HG03460 (cell line): ENCODE measurements around the gene FAM217B.
A peak's percentile ranks its signal among the peaks of the same experiment; 100 is the strongest.
"Not testable (repeated sequence)": the region's sequence is repeated elsewhere in the genome, so short reads cannot be mapped to it uniquely, and the experiment has no call there.

Experiments
- ATAC-seq: cut with Tn5 transposase; IDR thresholded peaks from one replicate; pipeline ENCODE4 v1.9.1; 2021; ENCODE audit not compliant: unreplicated experiment

Gene FAM217B

GRCh38 chr20:59938696-59939051 lies 1.5 kb upstream of the FAM217B start:
- no peak for ATAC-seq

GRCh38 chr20:59939052-59939878 lies 924 bp upstream of the FAM217B start:
- no peak for ATAC-seq

DNA sequence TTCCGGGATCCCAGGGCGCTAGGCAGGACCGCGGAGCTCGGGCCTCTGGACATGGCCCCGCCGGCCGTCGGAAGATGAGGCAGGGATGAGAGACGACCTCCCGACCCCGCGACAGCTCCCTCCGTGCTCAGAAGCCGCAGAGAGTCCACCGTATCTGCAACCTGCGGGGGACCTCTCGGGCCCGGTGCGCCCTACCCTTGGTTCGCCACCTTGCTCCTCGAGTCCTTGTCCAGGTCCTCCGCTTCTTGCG lies 385 bp upstream of the FAM217B start:
- peak; percentile 30 for ATAC-seq

- no peak for ATAC-seq
Measured at GRCh38 chr20:59940956-59941294, 736 bp downstream of the FAM217B start.

GRCh38 chr20:59942245-59942644 lies 2.1 kb downstream of the FAM217B start:
- no peak for ATAC-seq

DNA sequence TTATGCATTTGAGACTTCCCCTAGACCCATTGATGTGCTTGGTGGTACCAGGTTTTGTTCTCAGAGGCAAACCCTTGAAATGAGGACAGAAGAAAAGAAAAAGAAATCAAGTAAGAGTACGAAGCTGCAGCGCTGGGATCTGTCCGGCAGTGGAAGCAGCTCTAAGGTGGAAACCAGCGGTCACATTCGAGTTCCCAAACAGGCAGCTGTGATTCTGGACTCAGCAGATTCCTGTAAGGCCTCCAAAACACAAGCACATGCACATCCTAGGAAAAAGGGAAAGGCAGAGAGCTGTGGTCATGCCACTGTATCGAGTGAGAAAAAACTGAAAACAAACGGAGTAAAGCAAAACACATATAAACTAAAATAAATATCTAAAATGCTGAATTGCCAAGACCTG lies 4.5 kb downstream of the FAM217B start:
- ATAC-seq: no peak

- ATAC-seq: no peak
Measured at GRCh38 chr20:59945175-59945574, 5.0 kb downstream of the FAM217B start.

DNA sequence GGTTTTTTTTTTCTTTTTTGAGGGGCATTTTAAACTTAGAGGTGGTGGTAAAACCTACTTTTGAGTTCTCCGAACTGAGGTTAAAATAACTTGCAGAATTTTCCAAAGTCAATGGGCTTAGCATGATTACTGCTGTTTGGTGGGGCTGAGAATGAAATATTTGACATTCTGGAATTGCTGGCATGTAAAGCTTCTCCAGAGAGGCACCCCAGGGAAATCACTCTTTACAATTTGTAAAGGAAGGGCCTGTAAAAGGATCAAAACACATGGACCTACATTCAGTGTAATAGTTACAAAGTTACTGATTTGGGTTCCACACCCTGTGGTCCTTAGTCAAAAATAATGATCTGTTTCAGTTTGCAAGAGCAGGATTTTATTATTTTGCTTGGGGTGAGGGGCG lies 5.5 kb downstream of the FAM217B start:
- no peak for ATAC-seq

DNA sequence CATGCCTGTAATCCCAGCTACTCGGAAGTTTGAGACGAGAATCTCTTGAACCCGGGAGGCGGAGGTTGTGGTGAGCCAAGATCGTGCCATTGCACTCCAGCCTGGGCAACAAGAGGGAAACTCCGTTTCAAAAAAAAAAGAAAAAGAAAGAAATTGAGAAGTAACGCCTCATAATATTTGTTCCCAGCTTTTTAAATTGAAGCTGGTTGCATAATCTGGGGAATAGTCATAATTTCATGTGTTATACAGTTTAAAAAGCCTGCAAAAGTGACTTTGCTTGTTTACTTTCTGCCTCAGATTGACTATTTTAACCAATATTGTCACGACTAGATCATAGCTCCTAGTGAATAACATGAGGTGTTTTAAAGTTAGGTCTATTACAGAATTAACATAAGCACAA lies 7.2 kb downstream of the FAM217B start:
- ATAC-seq: no peak

- ATAC-seq: no peak
Measured at GRCh38 chr20:59948212-59948611, 8.0 kb downstream of the FAM217B start.

DNA sequence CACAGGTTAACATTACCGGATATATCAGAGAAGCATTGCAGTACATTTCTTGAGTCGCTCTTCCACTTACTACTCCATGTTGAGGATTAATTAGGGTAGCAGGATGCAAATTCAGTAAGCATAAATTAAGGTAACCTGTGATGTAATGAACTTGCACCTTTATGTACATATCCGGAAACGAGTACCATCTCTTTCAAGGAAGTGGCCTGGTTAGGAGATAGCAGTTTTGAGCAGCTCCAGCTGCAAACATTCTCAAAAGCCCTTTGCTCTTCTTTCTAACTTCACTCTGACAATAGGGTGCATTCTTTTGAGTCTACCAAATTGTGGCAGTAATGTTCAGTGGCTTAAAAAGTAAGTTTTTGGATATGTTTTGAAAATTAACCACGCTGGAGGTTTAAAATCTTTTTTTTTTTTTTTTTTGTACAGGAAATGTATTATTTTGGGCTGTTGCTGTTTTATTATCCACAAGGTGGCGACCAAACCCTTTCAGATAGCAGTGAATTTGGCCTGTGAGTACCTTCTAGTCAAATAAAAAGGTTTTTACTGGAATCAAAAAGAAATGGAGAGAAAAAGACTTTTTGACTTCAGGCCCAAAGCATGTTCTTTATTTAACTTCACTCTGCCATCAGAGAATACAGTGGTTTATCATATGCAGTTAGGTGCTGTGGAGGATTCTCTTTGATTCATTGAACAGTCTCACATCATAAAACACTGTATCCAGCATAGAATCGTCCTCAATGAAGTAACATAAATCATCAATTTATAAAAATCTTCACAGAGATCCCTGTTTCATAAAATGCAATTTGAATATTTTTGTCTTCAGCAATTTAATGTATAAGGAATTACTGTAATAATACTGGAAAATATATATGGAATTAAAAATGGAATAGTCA lies 8.9 kb downstream of the FAM217B start:
- no peak for ATAC-seq

GRCh38 chr20:59949911-59950310 lies 9.7 kb downstream of the FAM217B start:
- ATAC-seq: no peak

GRCh38 chr20:59954718-59955117 lies 14.5 kb downstream of the FAM217B start:
- no peak for ATAC-seq

DNA sequence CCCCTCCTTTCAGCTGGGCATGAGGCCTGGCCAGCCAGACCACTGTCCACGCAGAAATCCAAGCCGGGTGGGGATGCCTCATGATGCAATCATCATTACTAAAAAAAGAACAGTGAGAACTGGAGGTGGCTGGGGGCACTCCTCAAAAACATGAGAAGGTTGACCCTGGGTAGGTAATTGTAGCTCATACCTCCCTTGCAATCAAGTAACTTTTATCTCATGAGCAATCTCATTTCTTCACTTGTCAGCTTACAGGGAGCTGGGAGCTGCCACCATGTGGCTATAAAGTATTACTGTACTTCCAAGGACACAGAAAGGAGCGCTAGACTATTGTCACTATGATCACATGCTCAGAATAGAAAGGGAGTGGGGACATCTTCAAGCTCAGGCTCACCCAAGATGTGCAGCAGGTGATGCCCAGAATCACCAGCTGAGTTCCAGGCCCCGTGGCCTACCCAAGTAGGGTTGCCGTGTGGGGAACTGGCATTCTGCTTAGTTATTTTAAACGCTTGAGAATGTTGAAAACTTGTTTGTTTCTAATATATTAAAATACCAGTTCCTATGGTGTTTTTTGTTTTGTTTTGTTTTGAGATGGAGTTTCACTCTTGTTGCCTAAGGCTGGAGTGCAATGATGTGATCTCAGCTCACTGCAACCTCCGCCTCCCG lies 15.1 kb downstream of the FAM217B start:
- no peak for ATAC-seq

DNA sequence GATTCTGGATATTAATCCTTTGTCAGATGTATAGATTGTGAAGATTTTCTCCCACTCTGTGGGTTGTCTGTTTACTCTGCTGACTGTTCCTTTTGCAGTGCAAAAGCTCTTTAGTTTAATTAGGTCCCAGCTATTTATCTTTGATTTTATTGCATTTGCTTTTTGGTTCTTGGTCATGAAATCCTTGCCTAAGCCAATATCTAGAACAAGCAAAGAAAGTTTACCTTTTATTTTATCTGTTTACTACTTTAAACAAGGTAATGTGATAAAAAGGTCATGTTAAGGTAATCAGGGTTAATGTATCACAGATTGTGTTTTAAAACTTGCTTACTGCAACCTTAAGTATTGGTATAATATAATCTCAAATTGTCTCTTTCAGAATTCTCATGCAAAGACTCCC lies 17.4 kb downstream of the FAM217B start:
- ATAC-seq: not testable (repeated sequence)

DNA sequence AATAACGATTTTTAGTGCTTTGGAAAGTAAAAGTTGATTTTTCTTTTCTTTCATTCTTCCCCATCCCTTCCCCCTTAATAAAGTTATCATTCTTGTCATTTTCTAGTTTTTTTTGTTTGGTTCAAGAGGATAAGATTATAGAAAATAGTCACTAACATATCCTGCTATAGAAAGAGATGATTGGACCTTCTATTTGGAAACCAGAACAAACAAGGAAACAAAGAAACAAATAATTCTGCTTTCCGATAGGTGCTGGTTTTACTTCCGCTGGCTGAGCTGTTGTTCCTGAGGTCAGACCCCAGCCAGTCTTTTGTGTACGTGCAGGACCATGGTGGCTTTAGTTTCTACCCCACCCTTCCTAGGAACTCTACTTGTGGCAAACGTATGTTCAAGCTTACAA lies 17.9 kb downstream of the FAM217B start, which contains the start of gene CDH26:
CDH26 (plus strand) TSS at position 301 of the 400 bp plus-strand sequence. CDS start 304 bp downstream, outside the sequence.
- no peak for ATAC-seq

GRCh38 chr20:59958626-59959025 lies 18.4 kb downstream of the FAM217B start:
- no peak for ATAC-seq

- ATAC-seq: no peak
Measured at GRCh38 chr20:59961423-59961822, 21.2 kb downstream of the FAM217B start.

- no peak for ATAC-seq
Measured at GRCh38 chr20:59962155-59962554, 22.0 kb downstream of the FAM217B start.

GRCh38 chr20:59966428-59966827 lies 26.2 kb downstream of the FAM217B start:
- no peak for ATAC-seq

DNA sequence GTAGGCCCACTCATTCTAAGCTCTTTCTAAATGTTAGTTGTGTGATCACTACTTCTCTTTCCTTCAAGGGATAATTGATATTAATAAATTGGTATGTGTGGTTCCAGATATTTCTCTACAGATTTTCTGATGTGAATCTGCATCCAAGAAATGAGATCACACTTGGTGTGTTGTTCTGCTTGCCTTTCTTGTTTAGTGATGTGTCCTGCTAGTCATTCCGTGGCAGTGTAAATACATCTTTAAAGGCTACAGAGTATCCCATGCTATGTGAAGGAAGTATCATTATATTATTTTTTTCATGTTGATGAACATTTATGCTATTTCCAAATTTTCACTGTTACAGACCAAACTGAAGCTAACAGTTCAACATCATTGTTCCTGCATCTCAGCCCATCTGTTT lies 31.2 kb downstream of the FAM217B start:
- no peak for ATAC-seq
